Neutrophil (primary cell): ENCODE measurements around the gene ALKAL2.

ENCODE experiments used
- H3K27ac ChIP-seq: fragments of 200-600 bp; sonication (generic); 2 replicates; pipeline ENCODE4 v1.5.1; 2016; ENCODE audit warnings: mild to moderate bottlenecking, moderate library complexity
- H3K27me3 ChIP-seq: fragments of 200-600 bp; sonication (generic); 2 replicates; pipeline ENCODE4 v1.6.0; 2016; ENCODE audit warnings: mild to moderate bottlenecking
- H3K36me3 ChIP-seq: fragments of 200-600 bp; sonication (generic); 2 replicates; pipeline ENCODE4 v1.5.1; 2017
- H3K4me1 ChIP-seq, 2 experiments: fragments of 200-600 bp in 1 of 2; sonication (generic) in 1 of 2; 1 replicate in 1 of 2; 2 replicates in 1 of 2; pipeline versions ENCODE4 v1.5.1 to v1.6.1; 2013 to 2016; ENCODE audit warnings: low read depth in 1 of 2, low read length in 1 of 2, mild to moderate bottlenecking in 1 of 2, moderate library complexity in 1 of 2; ENCODE audit not compliant: control insufficient read depth in 1 of 2, insufficient read depth in 1 of 2
- H3K4me3 ChIP-seq, 2 experiments: fragments of 200-600 bp in 1 of 2; sonication (generic) in 1 of 2; 1 replicate in 1 of 2; 2 replicates in 1 of 2; pipeline ENCODE4 v1.5.1; 2013 to 2016; ENCODE audit warnings: low read depth in 1 of 2, low read length in 1 of 2, mild to moderate bottlenecking in 1 of 2, moderate library complexity in 1 of 2
- H3K9me3 ChIP-seq: fragments of 200-600 bp; sonication (generic); 2 replicates; pipeline ENCODE4 v1.5.1; 2016
- CTCF ChIP-seq: fragments of 200-600 bp; sonication (generic); IDR thresholded peaks from 2 replicates; pipeline ENCODE4 v1.5.1; 2016; ENCODE audit warnings: antibody characterized with exemption

ALKAL2 gene

GRCh38 chr2:288758-289361 lies 969 bp upstream of the ALKAL2 start:
- Histone ChIP-seq H3K4me3 (no peak overlapping the region), H3K27ac (no peak overlapping the region), H3K36me3 (no peaks in the 10 kb centered on the region), H3K4me1 (peaks cover 0 to 20% of the 10 kb centered on the region in 2 experiments), H3K27me3 (peaks cover 92% of the 10 kb centered on the region), H3K9me3 (no peaks in the 10 kb centered on the region)
- TF ChIP-seq CTCF: no peak

GRCh38 chr2:287471-287885 lies 413 bp downstream of the ALKAL2 start:
- H3K4me3 ChIP-seq: no peak overlapping the region
- peaks cover 84% of the 10 kb centered on the region for H3K27me3 ChIP-seq
- H3K27ac ChIP-seq: no peak overlapping the region

GRCh38 chr2:286774-287392 lies 1.0 kb downstream of the ALKAL2 start:
- peaks cover 78% of the 10 kb centered on the region for H3K27me3 ChIP-seq
- H3K4me1 ChIP-seq: peaks cover 0 to 20% of the 10 kb centered on the region in 2 experiments
- H3K9me3 ChIP-seq: no peaks in the 10 kb centered on the region
- H3K4me3 ChIP-seq: no peak overlapping the region
- peaks cover 5% of the 10 kb centered on the region for H3K36me3 ChIP-seq
- TF ChIP-seq CTCF: no peak
- no peak overlapping the region for H3K27ac ChIP-seq

More at GRCh38 chr2:287471-287885, 413 bp downstream of the ALKAL2 start:
- H3K9me3 ChIP-seq: no peaks in the 10 kb centered on the region
- no peaks in the 10 kb centered on the region for H3K36me3 ChIP-seq
- peaks cover 0 to 20% of the 10 kb centered on the region in 2 experiments for H3K4me1 ChIP-seq
- no peak for TF ChIP-seq CTCF

- Histone ChIP-seq H3K4me1 (peaks cover 0 to 20% of the 10 kb centered on the region in 2 experiments), H3K27me3 (peaks cover 69% of the 10 kb centered on the region), H3K9me3 (no peaks in the 10 kb centered on the region), H3K4me3 (no peak overlapping the region), H3K27ac (no peak overlapping the region), H3K36me3 (peaks cover 14% of the 10 kb centered on the region)
- no peak for TF ChIP-seq CTCF
Measured at GRCh38 chr2:286035-286434, 1.9 kb downstream of the ALKAL2 start.

GRCh38 chr2:285531-285930 lies 2.4 kb downstream of the ALKAL2 start:
- peaks cover 64% of the 10 kb centered on the region for H3K27me3 ChIP-seq
- no peak overlapping the region for H3K4me3 ChIP-seq
- no peak overlapping the region for H3K27ac ChIP-seq
- TF ChIP-seq CTCF: no peak
- H3K4me1 ChIP-seq: peaks cover 0 to 20% of the 10 kb centered on the region in 2 experiments
- no peaks in the 10 kb centered on the region for H3K9me3 ChIP-seq
- peaks cover 19% of the 10 kb centered on the region for H3K36me3 ChIP-seq
